GM23338 (cell line): Measurements from ENCODE around the gene CEP44. TPM values are rescaled to one million over a fixed set of nuclear protein-coding genes. Genes with fewer than 3 reads are reported as not detected.

Experiments used
- ATAC-seq: fragments of 200-7000 bp; cut with Tn5 transposase; 3 replicates; pipeline ENCODE4 v1.9.1; 2020
- DNase-seq: peaks from one replicate; pipeline ENCODE4 v3.0.0-alpha.2; 2015; ENCODE audit warnings: low spot score
- H2AFZ ChIP-seq: fragments of 200-600 bp; sonication (generic); 2 replicates; pipeline ENCODE4 v1.8.0; 2016; ENCODE audit warnings: antibody characterized with exemption, mild to moderate bottlenecking, moderate library complexity
- H3F3A ChIP-seq: fragments of 200-600 bp; sonication (generic); replicated peaks from 2 replicates; pipeline ENCODE4 v1.8.0; 2017; ENCODE audit warnings: antibody characterized with exemption, mixed run types, low read depth
- H3K27ac ChIP-seq: fragments of 200-600 bp; sonication (generic); 2 replicates; pipeline ENCODE4 v1.6.1; 2016; ENCODE audit warnings: low read depth
- H3K27me3 ChIP-seq: fragments of 200-600 bp; sonication (generic); 2 replicates; pipeline ENCODE4 v1.8.0; 2016; ENCODE audit warnings: mild to moderate bottlenecking, mixed run types, moderate library complexity; ENCODE audit not compliant: insufficient read depth
- H3K36me3 ChIP-seq: fragments of 200-600 bp; sonication (generic); 2 replicates; pipeline ENCODE4 v1.8.0; 2016; ENCODE audit warnings: mild to moderate bottlenecking; ENCODE audit not compliant: insufficient read depth
- H3K4me1 ChIP-seq: fragments of 200-600 bp; sonication (generic); 2 replicates; pipeline ENCODE4 v1.8.0; 2016; ENCODE audit warnings: mild to moderate bottlenecking, moderate library complexity; ENCODE audit not compliant: insufficient read depth
- H3K4me2 ChIP-seq: fragments of 200-600 bp; sonication (generic); 2 replicates; pipeline ENCODE4 v1.7.1; 2017; ENCODE audit warnings: mixed run types
- H3K4me3 ChIP-seq: fragments of 200-600 bp; sonication (generic); 2 replicates; pipeline ENCODE4 v1.6.1; 2016; ENCODE audit warnings: mixed run types
- H3K79me2 ChIP-seq: fragments of 200-600 bp; sonication (generic); replicated peaks from 2 replicates; pipeline ENCODE4 v1.8.0; 2017; ENCODE audit warnings: mild to moderate bottlenecking; ENCODE audit not compliant: insufficient read depth
- H3K9me2 ChIP-seq: fragments of 200-600 bp; sonication (generic); 2 replicates; pipeline ENCODE4 v1.8.0; 2017; ENCODE audit not compliant: insufficient read depth
- H4K20me1 ChIP-seq: fragments of 200-600 bp; sonication (generic); replicated peaks from 2 replicates; pipeline ENCODE4 v1.8.0; 2017; ENCODE audit warnings: mild to moderate bottlenecking; ENCODE audit not compliant: insufficient read depth
- H3K27ac Mint-ChIP-seq: 2 replicates; pipeline ENCODE4 v1.8.0; 2020; ENCODE audit warnings: inconsistent platforms, mild to moderate bottlenecking, moderate library complexity, mixed read lengths
- H3K27me3 Mint-ChIP-seq: 3 replicates; pipeline ENCODE4 v1.8.0; 2022; ENCODE audit warnings: low read depth, mild to moderate bottlenecking, moderate library complexity, mixed read lengths, inconsistent platforms; ENCODE audit not compliant: insufficient read depth, poor library complexity
- H3K36me3 Mint-ChIP-seq: 3 replicates; pipeline ENCODE4 v1.8.0; 2021; ENCODE audit warnings: low read depth, mild to moderate bottlenecking, inconsistent platforms, moderate library complexity, mixed read lengths
- H3K4me1 Mint-ChIP-seq: 3 replicates; pipeline ENCODE4 v1.8.0; 2020; ENCODE audit warnings: mild to moderate bottlenecking, inconsistent platforms, mixed read lengths
- H3K4me3 Mint-ChIP-seq: 3 replicates; pipeline ENCODE4 v1.8.0; 2021; ENCODE audit warnings: moderate library complexity, mild to moderate bottlenecking, inconsistent platforms, mixed read lengths
- H3K9me3 Mint-ChIP-seq: 3 replicates; pipeline ENCODE4 v1.8.0; 2020; ENCODE audit warnings: moderate library complexity, mild to moderate bottlenecking, inconsistent platforms, mixed read lengths
- ETS1 ChIP-seq: IDR thresholded peaks from 2 replicates; pipeline ENCODE4 v1.6.1; 2016; ENCODE audit warnings: antibody characterized with exemption
- EZH2phosphoT487 ChIP-seq: fragments of 200-600 bp; sonication (generic); IDR thresholded peaks from one replicate; pipeline ENCODE4 v1.8.1; 2018; ENCODE audit warnings: antibody characterized with exemption; ENCODE audit not compliant: unreplicated experiment
- JUNB ChIP-seq: IDR thresholded peaks from one replicate; pipeline ENCODE4 v1.6.1; 2016; ENCODE audit warnings: antibody characterized with exemption; ENCODE audit not compliant: unreplicated experiment
- REST ChIP-seq: IDR thresholded peaks from one replicate; pipeline ENCODE4 v1.6.1; 2018; ENCODE audit warnings: antibody characterized with exemption; ENCODE audit not compliant: unreplicated experiment
- ZNF114 ChIP-seq: fragments of 250-450 bp; sonication (Bioruptor Pico); IDR thresholded peaks from 2 replicates; pipeline ENCODE4 v1.5.0; 2020; ENCODE audit warnings: mild to moderate bottlenecking, moderate library complexity
- ZNF331 ChIP-seq: fragments of 250-450 bp; sonication (Bioruptor Pico); IDR thresholded peaks from 2 replicates; pipeline ENCODE4 v1.5.0; 2020; ENCODE audit warnings: low read depth, mild to moderate bottlenecking, moderate library complexity
- ZNF462 ChIP-seq: fragments of 250-450 bp; sonication (Bioruptor Pico); IDR thresholded peaks from 2 replicates; pipeline ENCODE4 v1.5.0; 2020; ENCODE audit warnings: mild to moderate bottlenecking, moderate library complexity
- polyA plus RNA-seq: library from polyadenylated mRNA; unstranded; fragments of >200 nt; fragmentation: Nextera tagmentation; extraction: Ambion mirVana; gene quantifications from 2 replicates; pipeline ENCODE4 v1.2.1, GENCODE V29; 2016
- total RNA-seq: library from RNA; depleted of rRNA; stranded (reverse); fragments of >200 nt; shearing (Covaris generic); gene quantifications from 2 replicates; pipeline ENCODE4 v1.2.3, GENCODE V29; 2014

CEP44 gene
- total and polyA plus RNA-seq, 2 experiments from 2014 or later = 12.1 to 17.4 TPM

- TF ChIP-seq ZNF462 (CRISPR knock-in tag) = no peak
- no peak for TF ChIP-seq ZNF331
- no peak for TF ChIP-seq JUNB
- no peak for TF ChIP-seq ETS1
- TF ChIP-seq ZNF114 (CRISPR knock-in tag) = no peak
Measured at GRCh38 chr4:174248407-174248806, 35.3 kb upstream of the CEP44 start (continued).

- Histone ChIP-seq H3K36me3 (no peaks in the 10 kb centered on the region), H4K20me1 (no peaks in the 10 kb centered on the region), H3F3A (no peaks in the 10 kb centered on the region), H3K27me3 (no peaks in the 10 kb centered on the region), H3K4me3 (no peak overlapping the region), H3K79me2 (no peaks in the 10 kb centered on the region), H3K9me2 (no peaks in the 10 kb centered on the region), H2AFZ (no peak overlapping the region), H3K27ac (no peak overlapping the region), H3K4me2 (no peak overlapping the region), H3K4me1 (no peaks in the 10 kb centered on the region)
- Mint-ChIP-seq H3K27me3 (no peaks in the 10 kb centered on the region), H3K4me3 (no peak overlapping the region), H3K9me3 (no peaks in the 10 kb centered on the region), H3K36me3 (no peaks in the 10 kb centered on the region), H3K27ac (no peak overlapping the region), H3K4me1 (no peaks in the 10 kb centered on the region)
- DNase-seq (no peak), ATAC-seq (no peak)
- no peak for TF ChIP-seq EZH2phosphoT487
- no peak for TF ChIP-seq REST
Measured at GRCh38 chr4:174252412-174252811, 31.3 kb upstream of the CEP44 start.
